Sigmoid colon (tissue), 4 donors: Measurements from ENCODE around the gene NOP16.

Experiments used
- CTCF ChIP-seq, 4 experiments: fragments of 450-650 bp in 3 of 4; fragments of 200-600 bp in 1 of 4; IDR thresholded peaks; one replicate each; pipeline ENCODE4 v1.5.1; 2016 to 2019; ENCODE audit warnings: antibody characterized with exemption in 4 of 4, mild to moderate bottlenecking in 3 of 4, moderate library complexity in 2 of 4
- POLR2A ChIP-seq, 2 donors: fragments of 450-650 bp; IDR thresholded peaks; one replicate each; pipeline ENCODE4 v1.6.1; 2016; ENCODE audit warnings: antibody characterized with exemption in 2 of 2, mild to moderate bottlenecking in 2 of 2, moderate library complexity in 2 of 2
- POLR2AphosphoS5 ChIP-seq, 4 donors: sonication (generic); formaldehyde crosslinking; IDR thresholded peaks; one replicate each; pipeline ENCODE4 v1.6.1; 2017; ENCODE audit warnings: antibody characterized with exemption in 4 of 4

GRCh38 chr5:176425138-176425537 is 36.7 kb upstream of the NOP16 start:
- TF ChIP-seq POLR2A (IDR thresholded peaks at IDR 0.05) (no peak), CTCF (IDR thresholded peaks at IDR 0.05) (no peak), POLR2AphosphoS5 (IDR thresholded peaks at IDR 0.05) (no peak)
